DMS 273 (cell line): Measurements from ENCODE around the gene CAPN5.
A peak's percentile ranks its signal among the peaks of the same experiment; 100 is the strongest.

ENCODE experiments used
- DNase-seq: peaks from one replicate; lab custom pipeline; 2025; ENCODE audit not compliant: unreplicated experiment; lab: John Stamatoyannopoulos, UW

Gene CAPN5

GRCh38 chr11:77129069-77129841, 62.5 kb downstream of the CAPN5 start:
- DNase-seq = no peak

- no peak for DNase-seq
These were observed 63.3 kb downstream of the CAPN5 start for GRCh38 chr11:77129842-77130756.

- peak; percentile 64 for DNase-seq
These were observed 64.2 kb downstream of the CAPN5 start for GRCh38 chr11:77130763-77131513.

GRCh38 chr11:77131560-77131959, 64.8 kb downstream of the CAPN5 start:
- DNase-seq = no peak

- no peak for DNase-seq
These were observed 68.3 kb downstream of the CAPN5 start for GRCh38 chr11:77135069-77135468.

- no peak for DNase-seq
These were observed 69.3 kb downstream of the CAPN5 start for GRCh38 chr11:77136074-77136473.

GRCh38 chr11:77136784-77137420, 70.1 kb downstream of the CAPN5 start:
- DNase-seq = no peak

- DNase-seq = no peak
These were observed 70.7 kb downstream of the CAPN5 start for GRCh38 chr11:77137421-77137820.

- DNase-seq = no peak
These were observed 71.4 kb downstream of the CAPN5 start for GRCh38 chr11:77138106-77138649.

GRCh38 chr11:77139201-77139600, 72.4 kb downstream of the CAPN5 start:
- DNase-seq = no peak

- DNase-seq = peak; percentile 52
These were observed 73.6 kb downstream of the CAPN5 start for GRCh38 chr11:77140231-77140851.

- DNase-seq = peak; percentile 15
These were observed 74.3 kb downstream of the CAPN5 start for GRCh38 chr11:77141034-77141433.

- DNase-seq = no peak
These were observed 74.7 kb downstream of the CAPN5 start for GRCh38 chr11:77141475-77141874.

- DNase-seq = no peak
These were observed 75.6 kb downstream of the CAPN5 start for GRCh38 chr11:77142091-77142975.

GRCh38 chr11:77143405-77144020, 76.7 kb downstream of the CAPN5 start:
- no peak for DNase-seq

GRCh38 chr11:77144196-77144856, 77.6 kb downstream of the CAPN5 start:
- peak; percentile 85 for DNase-seq

- no peak for DNase-seq
These were observed 78.2 kb downstream of the CAPN5 start for GRCh38 chr11:77144857-77145428.
